LNCAP (cell line): ENCODE results near the gene CPA2.

ENCODE experiments used
- CTCF ChIP-seq: fragments of 450-650 bp; IDR thresholded peaks from 2 replicates; pipeline ENCODE4 v1.5.1; 2017; ENCODE audit warnings: mild to moderate bottlenecking

The CPA2 gene

GRCh38 chr7:130303551-130303950 lies 36.9 kb downstream of the CPA2 start:
- no peak for TF ChIP-seq CTCF

- no peak for TF ChIP-seq CTCF
Measured at GRCh38 chr7:130303982-130304381, 37.3 kb downstream of the CPA2 start.

GRCh38 chr7:130304878-130305277 lies 38.2 kb downstream of the CPA2 start:
- TF ChIP-seq CTCF = no peak

- no peak for TF ChIP-seq CTCF
Measured at GRCh38 chr7:130305433-130306042, 38.9 kb downstream of the CPA2 start.

- TF ChIP-seq CTCF = no peak
Measured at GRCh38 chr7:130309986-130310385, 43.3 kb downstream of the CPA2 start.

- TF ChIP-seq CTCF = no peak
Measured at GRCh38 chr7:130314305-130314704, 47.6 kb downstream of the CPA2 start.

GRCh38 chr7:130319541-130319940 lies 52.9 kb downstream of the CPA2 start:
- no peak for TF ChIP-seq CTCF

- TF ChIP-seq CTCF = no peak
Measured at GRCh38 chr7:130322615-130323014, 56.0 kb downstream of the CPA2 start.
